Endothelial cell of umbilical vein (primary cell): ENCODE results near the gene RFESD. TPM values are rescaled to one million over a fixed set of nuclear protein-coding genes. Genes with fewer than 3 reads are reported as not detected.

Source experiments
- BruUV-seq: library from RNA; stranded (reverse); fragments of 400-500 nt; replicated peaks from 2 replicates; lab custom pipeline; 2021; lab: Mats Ljungman, UMichigan
- CTCF ChIA-PET: fragments of 300-600, 350-600 bp; sonication (Branson Sonifier 250); formaldehyde crosslinking; loops from one replicate; lab custom pipeline; 2021; ENCODE audit warnings: antibody characterized with exemption, inconsistent platforms; lab: Charles Lee
- POLR2A ChIA-PET: fragments of 300-600, 350-600 bp; sonication (Branson Sonifier 250); formaldehyde crosslinking; loops from one replicate; lab custom pipeline; 2021; ENCODE audit warnings: antibody characterized with exemption, inconsistent platforms; lab: Charles Lee
- DNase-seq: peaks from one replicate; pipeline ENCODE4 v3.0.0-alpha.2; 2011; ENCODE audit warnings: low read depth, low spot score
- FAIRE-seq: peaks from 2 replicates; lab custom pipeline; 2011; peaks lifted over from hg19 to GRCh38; lab: Jason Lieb, UNC
- H2AFZ ChIP-seq: 2 replicates; pipeline ENCODE4 v1.6.0; 2012; ENCODE audit warnings: low read depth, low read length, control low read depth, inconsistent platforms
- H3K27ac ChIP-seq: 2 replicates; pipeline ENCODE4 v1.5.1; 2011; ENCODE audit warnings: low read depth, mild to moderate bottlenecking, control low read depth, low read length, moderate library complexity; ENCODE audit not compliant: insufficient read depth
- H3K27me3 ChIP-seq, 2 experiments: 2 replicates each; pipeline versions ENCODE4 v1.6.0 to v1.6.1; 2011; ENCODE audit warnings: low read length in 2 of 2, mixed read lengths in 1 of 2; ENCODE audit not compliant: control insufficient read depth in 2 of 2, insufficient read depth in 2 of 2
- H3K36me3 ChIP-seq, 2 experiments: 2 replicates in 1 of 2; 3 replicates in 1 of 2; pipeline ENCODE4 v1.5.1; 2011; ENCODE audit warnings: low read length in 2 of 2, mild to moderate bottlenecking in 1 of 2, moderate library complexity in 1 of 2; ENCODE audit not compliant: control insufficient read depth in 2 of 2, insufficient read depth in 2 of 2; ENCODE audit errors: extremely low read depth in 1 of 2
- H3K4me1 ChIP-seq: 3 replicates; pipeline ENCODE4 v1.5.1; 2011; ENCODE audit warnings: mild to moderate bottlenecking, low read length; ENCODE audit not compliant: control insufficient read depth, insufficient read depth; ENCODE audit errors: extremely low read depth
- H3K4me2 ChIP-seq: 2 replicates; pipeline ENCODE4 v1.6.1; 2011; ENCODE audit warnings: low read length, control low read depth, mixed read lengths; ENCODE audit not compliant: insufficient read depth
- H3K4me3 ChIP-seq, 3 experiments: fragments of 200-600 bp in 1 of 3; sonication (generic), shearing (Covaris generic) in 1 of 3; replicated peaks in 1 of 3; 2 replicates each; pipeline ENCODE4 v1.5.1; 2011 to 2016; ENCODE audit warnings: control low read depth in 3 of 3, low read length in 3 of 3, mild to moderate bottlenecking in 2 of 3, inconsistent platforms in 1 of 3, low read depth in 1 of 3, moderate library complexity in 1 of 3; ENCODE audit not compliant: insufficient read depth in 1 of 3
- H3K79me2 ChIP-seq: 2 replicates; pipeline ENCODE4 v1.6.0; 2012; ENCODE audit warnings: low read length, inconsistent platforms; ENCODE audit not compliant: control insufficient read depth, insufficient read depth
- H3K9ac ChIP-seq: replicated peaks from 2 replicates; pipeline ENCODE3; 2011; ENCODE audit warnings: low read length, control low read depth; ENCODE audit not compliant: insufficient read depth; ENCODE audit errors: extremely low read depth
- H3K9me1 ChIP-seq: replicated peaks from 3 replicates; pipeline ENCODE4 v1.6.0; 2011; ENCODE audit warnings: mild to moderate bottlenecking, low read length; ENCODE audit not compliant: control insufficient read depth, insufficient read depth; ENCODE audit errors: extremely low read depth
- H3K9me3 ChIP-seq: replicated peaks from 2 replicates; pipeline ENCODE4 v1.5.1; 2012; ENCODE audit warnings: low read length, inconsistent platforms; ENCODE audit not compliant: control insufficient read depth, insufficient read depth
- H4K20me1 ChIP-seq: replicated peaks from 2 replicates; pipeline ENCODE3; 2011; ENCODE audit warnings: mild to moderate bottlenecking, low read length; ENCODE audit not compliant: control insufficient read depth, insufficient read depth; ENCODE audit errors: extremely low read depth
- EZH2 ChIP-seq: IDR thresholded peaks from 2 replicates; pipeline ENCODE4 v1.6.1; 2012; ENCODE audit warnings: borderline replicate concordance, low read depth, mild to moderate bottlenecking, moderate library complexity, low read length, inconsistent platforms; ENCODE audit not compliant: severe bottlenecking
- MAX ChIP-seq: IDR thresholded peaks from 2 replicates; pipeline ENCODE4 v1.6.1; 2011; ENCODE audit not compliant: insufficient read depth, insufficient read length
- MYC ChIP-seq: IDR thresholded peaks from one replicate; pipeline ENCODE4 v1.6.1; 2011; ENCODE audit warnings: mild to moderate bottlenecking, low read depth, low read length
- POLR2A ChIP-seq: IDR thresholded peaks from 2 replicates; pipeline ENCODE4 v1.6.1; 2012; ENCODE audit warnings: low read depth, mild to moderate bottlenecking, control low read depth, low read length
- dilution Hi-C: fragments of 300-500 bp; cut with MboI; formaldehyde crosslinking; loops from one replicate; pipeline ENCODE4 v1.15.0; 2019; ENCODE audit warnings: low sequenced_read_pairs; ENCODE audit not compliant: extremely low pct_ligation_motif_present
- intact Hi-C: fragments of 100-400 bp; cut with micrococcal nuclease; formaldehyde crosslinking; loops from one replicate; pipeline ENCODE4 v1.10.0; 2022
- polyA plus RNA-seq, 4 experiments: library from polyadenylated mRNA; depleted of rRNA in 3 of 4; stranded (reverse) in 3 of 4; unstranded in 1 of 4; fragments of >200 nt; gene quantifications; 2 replicates each; pipeline versions ENCODE4 v1.2.1 to v1.2.3, GENCODE V29; 2011 to 2012; ENCODE audit warnings: missing spikeins in 1 of 4
- total RNA-seq: library from RNA; stranded (reverse); gene quantifications from 2 replicates; pipeline ENCODE4 v1.2.3, GENCODE V29; 2021

The RFESD gene
- total and polyA plus RNA-seq, 2 donors (not counting 3 experiments of a cell fraction or from before 2014, with no cell fraction given), result 0.88 to 2.0 TPM

- dilution Hi-C loops, result no loop called here
- Histone ChIP-seq H3K36me3 (no peaks in the 10 kb centered on the region), H3K9ac (peak within 1 kb of the TSS; percentile 42), H4K20me1 (no peaks in the 10 kb centered on the region), H3K4me3 (peak within 1 kb of the TSS; percentile 18 to 54 (median 53)), H3K27ac (peak within 1 kb of the TSS; percentile 44), H3K4me1 (peaks cover 23% of the 10 kb centered on the region), H3K27me3 (no peaks in the 10 kb centered on the region), H3K4me2 (peak within 1 kb of the TSS; percentile 89), H2AFZ (peak within 1 kb of the TSS; percentile 89), H3K9me3 (no peaks in the 10 kb centered on the region), H3K79me2 (no peaks in the 10 kb centered on the region), H3K9me1 (no peaks in the 10 kb centered on the region)
- CTCF ChIA-PET, result interaction anchor here (1.7 kb wide), 1 partner anchor 11 kb away, joined by 5 read pairs; no protein-coding TSS in a partner anchor
- FAIRE-seq, result peak; percentile 46
- peak; percentile 39 for DNase-seq
- no TSS peak for BruUV-seq
- POLR2A ChIA-PET, result no interaction called here
- intact Hi-C loops, result loop anchor here (1.0 kb wide), 1 partner anchor 65 kb away; the partner anchor contains the start of gene ARSK
- TF ChIP-seq MAX, result peak; percentile 67
- peak; percentile 31 for TF ChIP-seq POLR2A
- no peak for TF ChIP-seq EZH2
- peak; percentile 29 for TF ChIP-seq MYC
Measured at GRCh38 chr5:95620030-95620869, 26.3 kb upstream of the RFESD start, which contains the start of gene GPR150. Gene GPR150, plus strand, starts transcription at chr5:95620087. Its CDS starts 189 bp downstream, at chr5:95620276.
